Panc1 (cell line): ENCODE results near the gene PAX7. TPM values are rescaled to one million over a fixed set of nuclear protein-coding genes. Genes with fewer than 3 reads are reported as not detected.

Experiments used
- ATAC-seq: fragments of 200-7000 bp; cut with Tn5 transposase; 2 replicates; pipeline ENCODE4 v1.9.1; 2020; ENCODE audit warnings: mild to moderate bottlenecking, moderate library complexity
- BruUV-seq: library from RNA; stranded (reverse); fragments of 400-500 nt; replicated peaks from 2 replicates; lab custom pipeline; 2021; lab: Mats Ljungman, UMichigan
- CTCF ChIA-PET: fragments of 300-600 bp; sonication (Branson Sonifier 250); formaldehyde crosslinking; loops from one replicate; lab custom pipeline; 2022; ENCODE audit warnings: antibody characterized with exemption; lab: Charles Lee
- POLR2A ChIA-PET: fragments of 300-600 bp; sonication (Branson Sonifier 250); formaldehyde crosslinking; loops from one replicate; lab custom pipeline; 2022; ENCODE audit warnings: antibody characterized with exemption; lab: Charles Lee
- DNase-seq: peaks from one replicate; pipeline ENCODE4 v3.0.0-alpha.2; 2010; ENCODE audit warnings: low read depth, low spot score
- H3K27ac ChIP-seq: 2 replicates; pipeline ENCODE4 v1.5.1; 2011; ENCODE audit warnings: mild to moderate bottlenecking, low read length, inconsistent platforms
- H3K27me3 ChIP-seq: fragments of 200-500 bp; sonication (Bioruptor generic); 2 replicates; pipeline ENCODE4 v1.6.0; 2014; ENCODE audit warnings: low read length, inconsistent platforms; ENCODE audit not compliant: control insufficient read depth, insufficient read depth
- H3K36me3 ChIP-seq: fragments of 200-500 bp; sonication (Bioruptor generic); 2 replicates; pipeline ENCODE4 v1.5.1; 2014; ENCODE audit warnings: inconsistent platforms, mild to moderate bottlenecking, low read length, moderate library complexity; ENCODE audit not compliant: control insufficient read depth, insufficient read depth
- H3K4me1 ChIP-seq: 2 replicates; pipeline ENCODE4 v1.5.1; 2011; ENCODE audit warnings: inconsistent platforms, mild to moderate bottlenecking, low read length, moderate library complexity; ENCODE audit not compliant: control insufficient read depth, insufficient read depth
- H3K4me3 ChIP-seq, 2 experiments: 2 replicates each; pipeline ENCODE4 v1.5.1; 2011 to 2012; ENCODE audit warnings: low read depth in 2 of 2, low read length in 2 of 2, mild to moderate bottlenecking in 2 of 2, inconsistent platforms in 1 of 2, moderate library complexity in 1 of 2
- H3K9me3 ChIP-seq: fragments of 200-500 bp; sonication (Bioruptor generic); 2 replicates; pipeline ENCODE4 v1.5.1; 2014; ENCODE audit warnings: low read depth, mild to moderate bottlenecking, inconsistent platforms, low read length, moderate library complexity; ENCODE audit not compliant: control insufficient read depth, insufficient read depth
- POLR2AphosphoS5 ChIP-seq: IDR thresholded peaks from 2 replicates; pipeline ENCODE4 v1.6.1; 2012; ENCODE audit warnings: mild to moderate bottlenecking, low read depth, low read length, moderate library complexity
- SIN3A ChIP-seq: IDR thresholded peaks from 2 replicates; pipeline ENCODE4 v1.6.1; 2012; ENCODE audit warnings: low read depth, mild to moderate bottlenecking, low read length, moderate library complexity, borderline replicate concordance; ENCODE audit not compliant: insufficient read depth
- TCF7L2 ChIP-seq: IDR thresholded peaks from 2 replicates; pipeline ENCODE4 v1.6.1; 2011; ENCODE audit warnings: mild to moderate bottlenecking, low read depth, low read length, inconsistent platforms
- in situ Hi-C: cut with HindIII; loops from 2 replicates; pipeline ENCODE4 v1.10.0; 2016; ENCODE audit warnings: low sequenced_read_pairs, low pct_unique_long_range_greater_than_20kb
- intact Hi-C: fragments of 100-400 bp; cut with micrococcal nuclease; formaldehyde crosslinking; loops from one replicate; pipeline ENCODE4 v1.10.0; 2022; ENCODE audit not compliant: unreplicated experiment
- total RNA-seq: library from RNA; stranded (reverse); gene quantifications from one replicate; pipeline ENCODE4 v1.2.1, GENCODE V29; 2021; ENCODE audit not compliant: unreplicated experiment
- TF ChIP-seq, protein P1 (sequence below): fragments of 450-650 bp; IDR thresholded peaks from 2 replicates; pipeline ENCODE4 v1.5.1; 2017; ENCODE audit warnings: mild to moderate bottlenecking
- TF ChIP-seq, protein P2 (sequence below), 2 experiments: IDR thresholded peaks; 2 replicates each; pipeline ENCODE4 v1.6.1; 2011 to 2012; ENCODE audit warnings: low read depth in 2 of 2, control low read depth in 1 of 2, low read length in 1 of 2, mild to moderate bottlenecking in 1 of 2, moderate library complexity in 1 of 2; ENCODE audit not compliant: insufficient read depth in 1 of 2

The PAX7 gene
- total RNA-seq, 1 experiment from 2014 or later: not detected

DNA sequence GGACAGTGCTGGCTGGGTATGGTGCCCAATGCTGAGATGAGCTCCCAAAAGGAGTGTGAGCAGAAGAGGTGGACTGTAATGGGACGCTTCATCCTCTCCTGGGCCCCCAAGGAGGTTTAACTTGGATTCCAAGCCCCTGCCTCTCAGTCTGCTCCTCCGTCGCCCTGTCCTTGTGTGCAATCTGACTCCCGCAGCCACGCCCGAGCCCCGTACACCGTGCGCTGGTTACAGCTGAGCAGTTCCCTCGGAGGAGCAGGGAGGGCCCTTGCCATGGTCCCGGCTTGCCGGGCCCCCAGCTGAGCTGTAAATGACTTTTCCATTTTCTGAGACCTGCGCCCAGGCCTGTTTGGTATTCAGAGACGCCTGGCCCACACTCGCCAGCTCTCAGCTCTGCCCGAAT lies 53.7 kb downstream of the PAX7 start:
- no TSS peak for BruUV-seq
- ATAC-seq (no peak), DNase-seq (no peak)
- intact Hi-C loops (no loop called here), in situ Hi-C loops (no loop called here)
- ChIA-PET CTCF (interaction anchor here (1.1 kb wide), 1 partner anchor 87 kb away, joined by 4 read pairs; no protein-coding TSS in a partner anchor), POLR2A (interaction anchor here (0.7 kb wide), 1 partner anchor 651 kb away, joined by 3 read pairs; no protein-coding TSS in a partner anchor)
- H3K9me3 ChIP-seq: no peaks in the 10 kb centered on the region
- H3K27me3 ChIP-seq: no peaks in the 10 kb centered on the region
- H3K27ac ChIP-seq: no peak overlapping the region
- H3K36me3 ChIP-seq: no peaks in the 10 kb centered on the region
- TF ChIP-seq POLR2AphosphoS5 (no peak), TCF7L2 (no peak), SIN3A (no peak)
- TF ChIP-seq, protein P1, sequence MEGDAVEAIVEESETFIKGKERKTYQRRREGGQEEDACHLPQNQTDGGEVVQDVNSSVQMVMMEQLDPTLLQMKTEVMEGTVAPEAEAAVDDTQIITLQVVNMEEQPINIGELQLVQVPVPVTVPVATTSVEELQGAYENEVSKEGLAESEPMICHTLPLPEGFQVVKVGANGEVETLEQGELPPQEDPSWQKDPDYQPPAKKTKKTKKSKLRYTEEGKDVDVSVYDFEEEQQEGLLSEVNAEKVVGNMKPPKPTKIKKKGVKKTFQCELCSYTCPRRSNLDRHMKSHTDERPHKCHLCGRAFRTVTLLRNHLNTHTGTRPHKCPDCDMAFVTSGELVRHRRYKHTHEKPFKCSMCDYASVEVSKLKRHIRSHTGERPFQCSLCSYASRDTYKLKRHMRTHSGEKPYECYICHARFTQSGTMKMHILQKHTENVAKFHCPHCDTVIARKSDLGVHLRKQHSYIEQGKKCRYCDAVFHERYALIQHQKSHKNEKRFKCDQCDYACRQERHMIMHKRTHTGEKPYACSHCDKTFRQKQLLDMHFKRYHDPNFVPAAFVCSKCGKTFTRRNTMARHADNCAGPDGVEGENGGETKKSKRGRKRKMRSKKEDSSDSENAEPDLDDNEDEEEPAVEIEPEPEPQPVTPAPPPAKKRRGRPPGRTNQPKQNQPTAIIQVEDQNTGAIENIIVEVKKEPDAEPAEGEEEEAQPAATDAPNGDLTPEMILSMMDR: no peak
- TF ChIP-seq, protein P2, sequence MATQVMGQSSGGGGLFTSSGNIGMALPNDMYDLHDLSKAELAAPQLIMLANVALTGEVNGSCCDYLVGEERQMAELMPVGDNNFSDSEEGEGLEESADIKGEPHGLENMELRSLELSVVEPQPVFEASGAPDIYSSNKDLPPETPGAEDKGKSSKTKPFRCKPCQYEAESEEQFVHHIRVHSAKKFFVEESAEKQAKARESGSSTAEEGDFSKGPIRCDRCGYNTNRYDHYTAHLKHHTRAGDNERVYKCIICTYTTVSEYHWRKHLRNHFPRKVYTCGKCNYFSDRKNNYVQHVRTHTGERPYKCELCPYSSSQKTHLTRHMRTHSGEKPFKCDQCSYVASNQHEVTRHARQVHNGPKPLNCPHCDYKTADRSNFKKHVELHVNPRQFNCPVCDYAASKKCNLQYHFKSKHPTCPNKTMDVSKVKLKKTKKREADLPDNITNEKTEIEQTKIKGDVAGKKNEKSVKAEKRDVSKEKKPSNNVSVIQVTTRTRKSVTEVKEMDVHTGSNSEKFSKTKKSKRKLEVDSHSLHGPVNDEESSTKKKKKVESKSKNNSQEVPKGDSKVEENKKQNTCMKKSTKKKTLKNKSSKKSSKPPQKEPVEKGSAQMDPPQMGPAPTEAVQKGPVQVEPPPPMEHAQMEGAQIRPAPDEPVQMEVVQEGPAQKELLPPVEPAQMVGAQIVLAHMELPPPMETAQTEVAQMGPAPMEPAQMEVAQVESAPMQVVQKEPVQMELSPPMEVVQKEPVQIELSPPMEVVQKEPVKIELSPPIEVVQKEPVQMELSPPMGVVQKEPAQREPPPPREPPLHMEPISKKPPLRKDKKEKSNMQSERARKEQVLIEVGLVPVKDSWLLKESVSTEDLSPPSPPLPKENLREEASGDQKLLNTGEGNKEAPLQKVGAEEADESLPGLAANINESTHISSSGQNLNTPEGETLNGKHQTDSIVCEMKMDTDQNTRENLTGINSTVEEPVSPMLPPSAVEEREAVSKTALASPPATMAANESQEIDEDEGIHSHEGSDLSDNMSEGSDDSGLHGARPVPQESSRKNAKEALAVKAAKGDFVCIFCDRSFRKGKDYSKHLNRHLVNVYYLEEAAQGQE (IDR thresholded peaks at IDR 0.05; ENCODE audit: insufficient read depth in 1 of 2, low read depth in 2 of 2, low read length in 1 of 2): no peak
- no peak overlapping the region for H3K4me3 ChIP-seq
- no peaks in the 10 kb centered on the region for H3K4me1 ChIP-seq

DNA sequence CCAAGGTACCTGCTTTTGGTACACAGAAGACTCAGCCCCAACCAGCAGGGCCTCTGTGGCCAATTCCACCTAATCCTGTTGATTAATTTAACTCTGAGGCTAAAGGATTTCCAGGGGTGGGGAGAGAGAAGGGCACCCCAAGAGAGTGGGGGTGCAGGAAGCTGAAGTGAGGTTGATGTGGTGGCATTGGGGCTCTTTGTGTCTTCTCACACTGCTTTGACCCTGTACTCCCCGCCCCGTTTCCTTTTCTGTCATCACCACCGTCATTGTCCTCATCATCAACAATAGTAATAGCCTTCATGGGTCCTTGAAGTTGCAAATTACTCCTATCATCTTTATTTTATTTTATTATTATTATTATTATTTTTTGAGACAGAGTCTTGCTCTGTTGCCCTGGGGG lies 55.9 kb downstream of the PAX7 start:
- intact Hi-C loops (no loop called here), in situ Hi-C loops (no loop called here)
- ChIA-PET POLR2A (no interaction called here), CTCF (interaction anchor here (1.0 kb wide), 1 partner anchor 89 kb away, joined by 4 read pairs; no protein-coding TSS in a partner anchor)
- no peak overlapping the region for H3K27ac ChIP-seq
- DNase-seq (no peak), ATAC-seq (no peak)
- TF ChIP-seq, protein P1: no peak
- no peak for TF ChIP-seq SIN3A
- TF ChIP-seq, protein P2 (IDR thresholded peaks at IDR 0.05; ENCODE audit: insufficient read depth in 1 of 2, low read depth in 2 of 2, low read length in 1 of 2): no peak
- no peak for TF ChIP-seq POLR2AphosphoS5
- no peak for TF ChIP-seq TCF7L2
- no peaks in the 10 kb centered on the region for H3K36me3 ChIP-seq
- no TSS peak for BruUV-seq
- no peaks in the 10 kb centered on the region for H3K27me3 ChIP-seq
- no peaks in the 10 kb centered on the region for H3K9me3 ChIP-seq
- H3K4me3 ChIP-seq: no peak overlapping the region
- H3K4me1 ChIP-seq: no peaks in the 10 kb centered on the region
